ENCODE measurements around the gene AGTPBP1.

Gene AGTPBP1

DNA sequence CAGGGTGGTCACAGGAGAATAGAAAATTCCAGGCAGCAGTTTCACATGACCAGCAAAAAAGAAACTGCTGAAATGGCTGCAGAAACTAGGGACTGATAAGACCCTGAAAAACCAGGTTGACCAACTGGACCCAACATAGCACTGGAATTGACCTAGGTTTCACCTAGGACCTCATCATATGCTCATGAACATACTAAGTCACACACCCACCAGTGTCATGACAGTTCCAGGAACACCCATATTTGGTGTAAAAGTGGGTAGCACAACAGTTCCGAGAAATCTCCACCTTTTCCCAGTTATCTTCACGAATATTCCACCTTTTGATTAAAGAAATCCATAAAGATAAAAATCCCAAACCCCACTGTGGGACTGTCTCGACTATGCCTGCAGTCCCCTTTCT, 182.2 kb downstream of the AGTPBP1 start:
- Histone ChIP-seq H3K27ac (ENCODE audit: low read length) (no peak overlapping the region), H3K4me1 (ENCODE audit: low read length) (peaks cover under 1% of the 10 kb centered on the region), H3K9me3 (ENCODE audit: insufficient read depth, low read length) (no peaks in the 10 kb centered on the region), H3K36me3 (replicated peaks; ENCODE audit: low read depth, low read length) (peaks cover under 1% of the 10 kb centered on the region), H3K9ac (ENCODE audit: low read length) (no peak overlapping the region), H3K27me3 (ENCODE audit: low read depth, low read length) (no peaks in the 10 kb centered on the region), H4K20me1 (ENCODE audit: insufficient read depth, low read length) (0 out of 2 replicates have a peak, but pooled peaks cover under 1% of the 10 kb centered on the region), H3K4me3 (ENCODE audit: low read length) (no peak overlapping the region), H3K4me2 (ENCODE audit: low read length) (no peak overlapping the region), H2AFZ (ENCODE audit: low read depth, low read length) (no peak overlapping the region), H3K79me2 (ENCODE audit: low read length) (no peaks in the 10 kb centered on the region)
- TF ChIP-seq, protein P1, sequence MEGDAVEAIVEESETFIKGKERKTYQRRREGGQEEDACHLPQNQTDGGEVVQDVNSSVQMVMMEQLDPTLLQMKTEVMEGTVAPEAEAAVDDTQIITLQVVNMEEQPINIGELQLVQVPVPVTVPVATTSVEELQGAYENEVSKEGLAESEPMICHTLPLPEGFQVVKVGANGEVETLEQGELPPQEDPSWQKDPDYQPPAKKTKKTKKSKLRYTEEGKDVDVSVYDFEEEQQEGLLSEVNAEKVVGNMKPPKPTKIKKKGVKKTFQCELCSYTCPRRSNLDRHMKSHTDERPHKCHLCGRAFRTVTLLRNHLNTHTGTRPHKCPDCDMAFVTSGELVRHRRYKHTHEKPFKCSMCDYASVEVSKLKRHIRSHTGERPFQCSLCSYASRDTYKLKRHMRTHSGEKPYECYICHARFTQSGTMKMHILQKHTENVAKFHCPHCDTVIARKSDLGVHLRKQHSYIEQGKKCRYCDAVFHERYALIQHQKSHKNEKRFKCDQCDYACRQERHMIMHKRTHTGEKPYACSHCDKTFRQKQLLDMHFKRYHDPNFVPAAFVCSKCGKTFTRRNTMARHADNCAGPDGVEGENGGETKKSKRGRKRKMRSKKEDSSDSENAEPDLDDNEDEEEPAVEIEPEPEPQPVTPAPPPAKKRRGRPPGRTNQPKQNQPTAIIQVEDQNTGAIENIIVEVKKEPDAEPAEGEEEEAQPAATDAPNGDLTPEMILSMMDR (IDR thresholded peaks at IDR 0.05; ENCODE audit: low read depth, low read length): no peak
- no peak for TF ChIP-seq EZH2phosphoT487 (IDR thresholded peaks at IDR 0.05; ENCODE audit: low read depth)

DNA sequence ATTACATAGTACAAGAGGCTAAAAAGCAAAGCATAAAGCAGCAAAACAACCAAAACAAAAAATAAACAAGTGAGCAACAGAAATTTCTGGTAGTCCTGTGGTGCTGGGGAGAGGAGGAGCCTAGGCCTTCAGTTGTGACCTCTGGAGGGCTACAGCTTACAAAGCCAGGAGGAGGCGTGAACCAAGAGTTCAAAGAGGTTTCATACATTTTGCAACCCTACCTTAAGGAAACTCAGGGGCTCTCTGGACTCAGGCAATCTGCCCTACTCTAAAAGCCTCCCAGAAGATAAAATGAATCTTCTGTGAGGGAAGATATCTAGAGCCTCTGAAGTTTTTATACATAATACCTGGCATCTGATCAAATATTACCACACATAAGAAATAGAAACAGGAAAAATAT, 187.4 kb downstream of the AGTPBP1 start:
- H3K9ac ChIP-seq (ENCODE audit: low read length): no peak overlapping the region
- H3K9me3 ChIP-seq (ENCODE audit: insufficient read depth, low read length): no peaks in the 10 kb centered on the region
- H3K4me1 ChIP-seq (ENCODE audit: low read length): peaks cover 17% of the 10 kb centered on the region
- TF ChIP-seq, protein P1 (IDR thresholded peaks at IDR 0.05; ENCODE audit: low read depth, low read length): no peak
- no peak for TF ChIP-seq EZH2phosphoT487 (IDR thresholded peaks at IDR 0.05; ENCODE audit: low read depth)
- H3K27ac ChIP-seq (ENCODE audit: low read length): no peak overlapping the region
- no peaks in the 10 kb centered on the region for H3K27me3 ChIP-seq (ENCODE audit: low read depth, low read length)
- no peaks in the 10 kb centered on the region for H3K79me2 ChIP-seq (ENCODE audit: low read length)
- H3K4me2 ChIP-seq (ENCODE audit: low read length): no peak overlapping the region; the same call in 1 of the 2 replicates
- H2AFZ ChIP-seq (ENCODE audit: low read depth, low read length): no peak overlapping the region
- no peak overlapping the region for H3K4me3 ChIP-seq (ENCODE audit: low read length)
- no peaks in the 10 kb centered on the region for H3K36me3 ChIP-seq (replicated peaks; ENCODE audit: low read depth, low read length)
- H4K20me1 ChIP-seq (ENCODE audit: insufficient read depth, low read length): peaks cover 14% of the 10 kb centered on the region

DNA sequence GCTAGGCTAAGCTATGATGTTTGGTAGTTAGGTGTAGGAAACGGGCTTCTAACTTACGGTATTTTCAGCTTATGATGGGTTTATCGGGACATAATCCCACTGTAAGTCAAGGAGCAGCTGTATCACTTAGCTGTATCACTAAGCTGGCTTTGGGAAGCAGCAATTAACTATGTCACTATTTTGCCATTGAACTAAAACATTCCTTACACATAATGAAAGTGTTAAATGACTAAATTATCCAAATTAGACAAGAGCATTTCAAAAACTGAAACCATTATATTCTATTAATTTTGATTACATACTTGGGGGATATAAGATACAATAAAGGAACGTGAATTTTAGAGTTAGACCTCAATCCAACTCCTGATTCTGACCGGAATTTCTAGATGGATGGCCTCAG, 188.3 kb downstream of the AGTPBP1 start:
- Histone ChIP-seq H3K4me1 (ENCODE audit: low read length) (peaks cover 17% of the 10 kb centered on the region), H4K20me1 (ENCODE audit: insufficient read depth, low read length) (peaks cover 14% of the 10 kb centered on the region), H3K27me3 (ENCODE audit: low read depth, low read length) (no peaks in the 10 kb centered on the region), H3K9ac (ENCODE audit: low read length) (no peak overlapping the region), H3K4me2 (ENCODE audit: low read length) (peak overlapping the region; percentile 58), H3K27ac (ENCODE audit: low read length) (no peak overlapping the region), H3K36me3 (replicated peaks; ENCODE audit: low read depth, low read length) (no peaks in the 10 kb centered on the region), H3K4me3 (ENCODE audit: low read length) (peak overlapping the region; percentile 22; the same call in 1 of the 2 replicates), H3K79me2 (ENCODE audit: low read length) (no peaks in the 10 kb centered on the region), H3K9me3 (ENCODE audit: insufficient read depth, low read length) (no peaks in the 10 kb centered on the region), H2AFZ (ENCODE audit: low read depth, low read length) (no peak overlapping the region)
- no peak for TF ChIP-seq EZH2phosphoT487 (IDR thresholded peaks at IDR 0.05; ENCODE audit: low read depth)
- TF ChIP-seq, protein P1 (IDR thresholded peaks at IDR 0.05; ENCODE audit: low read depth, low read length): no peak

- no peak overlapping the region for H2AFZ ChIP-seq (ENCODE audit: low read depth, low read length)
- no peak for TF ChIP-seq EZH2phosphoT487 (IDR thresholded peaks at IDR 0.05; ENCODE audit: low read depth)
- TF ChIP-seq, protein P1 (IDR thresholded peaks at IDR 0.05; ENCODE audit: low read depth, low read length): no peak
- no peaks in the 10 kb centered on the region for H3K79me2 ChIP-seq (ENCODE audit: low read length)
- H3K4me2 ChIP-seq (ENCODE audit: low read length): no peak overlapping the region
- no peak overlapping the region for H3K27ac ChIP-seq (ENCODE audit: low read length)
- no peaks in the 10 kb centered on the region for H3K9me3 ChIP-seq (ENCODE audit: insufficient read depth, low read length)
- no peak overlapping the region for H3K9ac ChIP-seq (ENCODE audit: low read length)
- H4K20me1 ChIP-seq (ENCODE audit: insufficient read depth, low read length): no peaks in the 10 kb centered on the region
- no peak overlapping the region for H3K4me3 ChIP-seq (ENCODE audit: low read length)
- H3K4me1 ChIP-seq (ENCODE audit: low read length): no peaks in the 10 kb centered on the region
- H3K36me3 ChIP-seq (replicated peaks; ENCODE audit: low read depth, low read length): no peaks in the 10 kb centered on the region
- H3K27me3 ChIP-seq (ENCODE audit: low read depth, low read length): no peaks in the 10 kb centered on the region
Observed at GRCh38 chr9:85547599-85547998, 194.2 kb downstream of the AGTPBP1 start.

All from OCI-LY3 (cell line).